GM18508 (cell line): ENCODE data around the gene OPN1SW.

Experiments
- ATAC-seq: cut with Tn5 transposase; IDR thresholded peaks from one replicate; pipeline ENCODE4 v1.9.1; 2021; ENCODE audit warnings: moderate number of reproducible peaks; ENCODE audit not compliant: insufficient read depth, unreplicated experiment

The OPN1SW gene

DNA sequence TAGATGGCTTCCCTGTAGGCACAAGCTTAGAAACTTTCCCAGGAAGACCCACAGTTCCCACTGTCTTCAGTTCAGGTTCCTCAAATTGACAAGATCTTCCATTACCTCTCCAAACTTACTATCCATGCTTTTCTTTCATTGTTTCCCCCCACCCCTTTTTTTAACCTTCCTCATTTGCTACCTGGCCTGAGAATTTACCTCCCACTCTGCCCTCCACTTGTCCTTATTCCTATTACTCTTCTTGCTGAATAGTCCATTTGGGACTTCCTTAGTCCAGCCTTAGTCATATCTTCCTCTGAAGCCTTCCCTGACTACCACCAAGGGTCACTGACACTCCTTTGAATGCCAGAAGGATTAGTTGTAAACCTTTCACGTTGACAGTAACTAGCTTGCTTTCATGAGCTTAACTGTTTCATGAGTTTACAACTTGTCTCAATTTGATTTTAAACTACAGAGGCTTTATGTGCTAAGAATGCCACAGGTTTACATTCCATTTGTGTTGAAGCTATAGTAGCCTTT is 37.7 kb downstream of the OPN1SW start:
- no peak for ATAC-seq

DNA sequence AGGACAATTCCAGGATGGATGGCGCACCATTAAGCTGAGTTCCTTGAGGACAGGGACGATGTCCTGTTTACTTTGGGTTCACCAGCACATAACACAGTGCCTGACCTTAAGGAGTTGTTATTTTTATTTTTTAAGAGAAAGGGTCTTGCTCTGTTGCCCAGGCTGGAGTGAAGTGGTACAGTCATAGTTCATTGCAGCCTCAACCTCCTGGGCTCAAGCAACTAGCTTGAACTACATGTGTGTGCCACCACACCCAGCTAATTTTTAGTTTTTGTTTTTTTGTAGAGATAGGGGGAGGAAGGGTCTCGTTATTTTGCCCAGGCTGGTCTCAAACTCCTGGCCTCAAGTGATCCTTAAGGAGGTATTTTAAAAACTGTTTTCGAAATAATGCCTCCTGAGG is 38.2 kb downstream of the OPN1SW start:
- ATAC-seq: no peak

DNA sequence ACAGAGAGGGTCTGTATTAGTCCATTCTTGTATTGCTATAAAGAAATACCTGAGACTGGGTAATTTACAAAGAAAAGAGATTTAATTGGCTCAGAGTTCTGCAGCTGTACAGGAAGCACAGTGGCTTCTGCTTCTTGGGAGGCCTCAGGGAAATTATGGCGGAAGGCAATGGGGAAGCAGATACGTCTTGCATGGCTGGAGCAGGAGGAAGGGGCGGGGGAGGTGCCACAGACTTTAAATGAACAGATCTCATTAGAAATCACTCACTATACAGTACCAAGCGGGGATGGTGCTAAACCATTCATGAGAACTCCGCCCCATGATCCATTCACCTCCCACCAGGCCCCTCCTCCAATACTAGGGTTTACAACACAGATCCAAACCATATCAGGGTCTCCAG is 40.2 kb downstream of the OPN1SW start:
- no peak for ATAC-seq

DNA sequence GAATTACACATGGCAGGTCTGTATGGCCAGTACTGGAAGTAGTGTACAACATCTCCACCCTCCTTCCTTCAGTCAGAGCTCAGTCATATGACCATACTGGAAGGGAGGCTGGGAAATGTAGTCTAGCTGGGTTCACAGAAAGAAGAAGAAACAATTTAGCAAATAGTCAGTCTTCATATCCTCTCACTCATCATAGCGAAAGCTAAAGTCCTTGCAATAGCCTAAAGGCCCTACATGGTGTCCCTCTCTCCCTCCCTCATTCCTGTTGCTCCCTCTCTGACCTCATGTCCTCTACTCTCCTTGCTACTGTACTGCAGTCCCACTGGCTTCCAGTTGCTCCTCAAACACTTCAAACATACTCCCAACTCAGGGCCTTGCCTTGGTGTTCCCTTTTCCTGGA is 40.7 kb downstream of the OPN1SW start:
- no peak for ATAC-seq

DNA sequence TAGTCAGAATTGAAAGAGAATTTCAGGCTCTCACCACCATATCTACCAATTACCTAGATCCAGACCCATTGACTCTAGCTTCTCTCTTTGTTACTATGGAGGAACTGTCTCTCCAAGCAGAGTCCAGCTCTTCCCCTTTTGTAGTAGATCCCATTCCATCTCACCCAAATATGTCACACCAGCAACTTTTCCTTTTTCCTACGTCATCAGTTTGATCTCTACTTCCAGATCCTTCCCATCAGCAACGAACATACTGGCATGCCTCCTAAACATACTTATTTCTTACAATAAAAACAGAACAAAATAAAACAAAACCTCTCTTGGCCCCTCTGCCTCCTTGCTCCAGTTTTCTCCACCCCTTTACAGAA is 42.3 kb downstream of the OPN1SW start:
- ATAC-seq: no peak

DNA sequence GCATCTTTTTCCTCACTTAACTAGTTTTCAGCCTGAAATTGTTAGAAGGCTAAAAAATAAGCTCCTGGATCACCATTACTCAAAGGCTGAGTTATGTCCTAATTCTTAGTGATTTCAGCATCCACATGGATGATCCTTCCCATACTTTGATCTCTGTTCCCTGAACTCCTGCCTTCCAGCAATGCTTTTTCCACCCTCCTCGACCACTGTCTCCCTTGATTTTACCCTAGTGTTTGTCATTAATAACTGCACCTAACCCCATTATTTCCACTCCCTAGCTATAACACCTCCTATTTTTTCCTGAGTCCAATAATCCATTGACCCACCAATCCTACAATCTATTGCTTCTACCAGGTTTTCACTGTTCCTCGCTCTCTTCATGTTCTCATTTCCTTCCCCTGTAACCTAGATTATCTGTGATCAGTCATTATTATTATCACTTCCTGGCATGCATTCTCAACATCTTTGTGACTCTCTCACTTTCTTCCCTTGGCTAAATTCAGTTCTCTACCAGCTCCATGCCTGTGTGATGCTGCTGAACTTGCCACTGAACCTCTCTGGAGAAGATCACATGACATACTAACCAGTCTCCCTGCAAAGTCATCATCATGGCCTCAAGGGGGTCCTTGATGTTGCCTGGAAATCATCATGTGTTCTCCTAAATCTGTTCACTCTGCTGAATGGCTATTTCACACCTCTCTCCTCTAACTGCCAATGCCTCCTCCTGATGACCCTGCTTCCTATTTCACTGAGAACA is 42.9 kb downstream of the OPN1SW start:
- no peak for ATAC-seq

DNA sequence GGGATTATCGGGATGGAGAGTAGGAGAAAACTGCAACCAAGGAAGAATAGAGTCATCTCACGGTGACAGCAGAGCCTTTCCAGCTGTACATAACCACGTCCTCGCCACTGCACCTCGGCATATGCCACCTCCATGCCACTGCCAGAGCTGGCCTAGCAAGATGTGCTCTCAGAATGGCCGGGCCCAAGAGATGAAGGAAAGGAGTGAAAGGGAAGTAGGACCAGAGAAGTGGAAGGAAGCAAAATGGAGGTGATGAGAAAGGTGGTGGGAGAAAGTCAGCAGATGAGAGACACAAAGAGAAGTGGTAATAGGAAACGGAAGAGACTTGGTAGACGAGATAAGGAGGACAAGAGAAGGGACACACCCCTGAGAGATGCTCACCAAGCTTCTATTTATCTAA is 44.4 kb downstream of the OPN1SW start:
- no peak for ATAC-seq

DNA sequence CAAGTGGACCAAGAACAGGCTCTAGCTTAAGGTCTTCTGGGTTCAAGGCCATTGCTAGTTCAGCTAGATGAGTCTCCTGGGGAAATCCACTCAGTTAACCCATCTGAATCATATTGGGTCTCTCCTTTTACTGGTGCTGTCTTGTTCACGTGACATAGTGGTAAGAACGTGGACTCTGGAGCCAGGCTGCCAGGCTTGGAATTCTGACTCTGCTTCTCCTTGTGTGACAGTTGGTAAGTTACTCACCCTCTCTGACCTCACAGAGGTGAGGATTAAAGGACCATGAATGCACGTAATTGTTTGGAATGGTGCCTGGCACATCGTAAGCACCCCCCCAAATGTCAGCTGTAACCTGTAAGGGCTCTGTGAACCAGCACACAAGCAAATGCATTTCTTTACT is 46.1 kb downstream of the OPN1SW start:
- ATAC-seq: no peak

DNA sequence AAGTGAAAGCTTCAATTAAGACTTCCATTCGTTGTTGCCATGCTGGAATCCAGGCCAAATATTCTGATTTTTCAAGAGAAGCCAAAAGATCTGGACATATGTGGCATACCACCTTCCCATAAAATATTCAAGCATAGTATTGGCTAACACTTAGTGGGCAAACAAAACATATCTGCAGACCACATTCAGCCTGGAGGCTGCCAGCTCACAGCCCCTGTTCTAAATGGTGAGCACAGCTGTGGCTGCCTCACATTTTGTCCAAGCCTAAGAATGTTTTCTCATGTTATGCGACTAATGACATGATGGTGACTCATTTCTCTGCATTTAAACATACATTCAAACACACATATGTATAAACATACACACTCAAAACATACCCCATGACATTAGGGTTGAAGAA is 47.0 kb downstream of the OPN1SW start:
- ATAC-seq: no peak

DNA sequence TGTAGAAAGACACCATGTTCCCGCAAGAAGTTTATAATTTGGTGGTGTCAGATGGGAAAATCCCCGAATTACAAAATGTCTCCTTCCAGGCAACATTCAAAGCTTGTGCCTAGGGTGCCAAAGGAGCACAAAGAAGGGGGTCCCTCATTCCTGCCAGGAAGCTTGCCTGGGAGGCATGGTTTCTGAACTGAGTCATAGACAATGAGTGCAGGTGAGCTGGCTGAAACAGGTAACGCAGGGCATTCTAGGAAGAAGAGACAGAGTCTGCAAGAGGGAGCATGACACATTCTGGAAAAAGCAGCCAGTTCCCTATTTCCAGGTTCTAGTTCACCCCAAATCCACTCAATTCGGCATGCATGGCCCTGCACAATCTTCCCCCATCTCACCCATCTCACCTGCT is 48.4 kb downstream of the OPN1SW start:
- no peak for ATAC-seq

DNA sequence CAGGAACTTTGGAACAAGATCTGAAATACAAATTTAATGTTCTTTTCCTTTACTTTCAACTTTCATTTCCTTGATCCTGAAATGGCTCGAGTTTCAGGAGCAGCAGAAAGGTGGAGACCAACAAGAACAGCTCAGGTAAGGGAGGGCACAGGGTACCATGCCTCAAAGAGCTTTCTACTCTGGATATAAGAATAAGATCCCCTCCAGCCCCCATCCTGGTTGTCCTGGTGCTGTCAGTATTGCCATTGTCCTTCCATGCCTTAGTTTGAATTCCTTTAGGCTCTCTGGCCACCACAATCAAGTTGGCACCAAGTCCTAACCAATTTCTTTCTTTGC is 48.9 kb downstream of the OPN1SW start:
- ATAC-seq: no peak

DNA sequence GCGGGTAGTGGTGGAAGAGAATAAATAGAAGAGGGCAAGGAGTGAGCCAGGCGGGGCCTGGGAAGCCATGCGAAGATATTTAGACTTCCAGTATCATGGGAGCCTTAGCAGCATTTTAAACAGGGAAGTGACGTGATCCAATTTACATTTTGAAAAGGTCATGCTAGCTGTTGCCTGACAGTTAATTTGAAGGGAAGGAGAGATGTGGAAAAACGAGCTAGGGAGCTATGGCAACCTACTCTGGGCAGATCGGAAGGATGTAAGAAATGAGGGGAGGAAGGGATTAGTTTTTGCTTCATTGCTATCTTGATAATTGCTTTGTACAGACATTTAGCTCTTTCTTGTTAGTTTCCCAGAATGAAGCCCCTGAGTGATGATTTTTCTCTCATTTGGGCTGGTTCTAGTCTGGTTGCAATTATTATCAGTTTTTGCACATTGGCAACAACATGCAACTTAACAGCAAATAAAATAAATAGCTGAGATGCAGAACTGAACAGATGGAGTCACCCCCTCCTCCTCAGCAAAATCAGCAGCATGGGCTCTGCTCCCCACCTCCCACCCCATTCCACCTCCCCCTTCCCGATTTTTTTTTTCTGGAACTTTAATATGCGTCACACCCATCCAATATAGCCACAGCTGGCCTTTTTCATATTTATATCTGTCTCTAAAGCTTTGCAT is 49.4 kb downstream of the OPN1SW start:
- no peak for ATAC-seq

DNA sequence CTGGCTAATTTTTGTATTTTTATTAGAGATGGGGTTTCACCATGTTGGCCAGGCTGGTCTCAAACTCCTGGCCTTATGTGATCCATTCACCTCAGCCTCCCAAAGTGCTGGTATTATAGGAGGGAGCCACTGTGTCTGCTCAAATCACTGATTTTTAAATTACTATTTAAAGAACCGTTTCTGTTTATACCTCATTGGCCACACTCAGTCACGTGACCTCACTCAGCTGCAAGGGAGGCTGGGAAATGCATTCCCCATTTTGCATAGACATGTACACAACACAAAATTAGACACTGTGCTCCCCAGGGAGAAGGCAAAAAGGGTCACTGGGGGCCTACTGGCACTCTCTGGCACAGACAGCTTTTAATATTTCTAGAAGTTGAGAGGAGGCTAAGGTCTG is 50.1 kb downstream of the OPN1SW start:
- no peak for ATAC-seq

DNA sequence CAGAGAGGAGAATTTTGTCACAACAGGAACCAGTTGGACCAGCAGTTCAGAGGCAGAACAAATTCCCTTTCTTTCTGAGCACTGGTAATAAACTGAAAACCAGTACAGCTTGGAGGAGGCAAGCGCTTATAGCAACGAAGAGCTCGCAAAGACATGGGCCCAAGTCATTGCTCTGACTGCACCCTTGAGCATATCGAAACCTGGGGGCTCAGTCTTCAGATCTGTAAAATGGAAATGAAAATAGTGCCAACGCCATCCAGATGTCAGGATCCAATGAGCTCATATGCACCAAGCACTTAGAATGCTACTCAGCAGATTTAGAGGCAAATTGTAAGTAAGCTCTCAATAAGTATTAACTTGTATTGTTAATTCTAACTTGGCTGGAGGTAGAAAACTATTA is 50.9 kb downstream of the OPN1SW start:
- ATAC-seq: no peak
